GM12874 (cell line): Measurements from ENCODE around the gene ADAD2.

Experiments used
- TF ChIP-seq, protein P1 (sequence below): IDR thresholded peaks from 2 replicates; pipeline ENCODE4 v1.5.1; 2011; ENCODE audit warnings: low read depth, mild to moderate bottlenecking, control low read depth, low read length, moderate library complexity; ENCODE audit not compliant: insufficient read depth

Gene ADAD2

DNA sequence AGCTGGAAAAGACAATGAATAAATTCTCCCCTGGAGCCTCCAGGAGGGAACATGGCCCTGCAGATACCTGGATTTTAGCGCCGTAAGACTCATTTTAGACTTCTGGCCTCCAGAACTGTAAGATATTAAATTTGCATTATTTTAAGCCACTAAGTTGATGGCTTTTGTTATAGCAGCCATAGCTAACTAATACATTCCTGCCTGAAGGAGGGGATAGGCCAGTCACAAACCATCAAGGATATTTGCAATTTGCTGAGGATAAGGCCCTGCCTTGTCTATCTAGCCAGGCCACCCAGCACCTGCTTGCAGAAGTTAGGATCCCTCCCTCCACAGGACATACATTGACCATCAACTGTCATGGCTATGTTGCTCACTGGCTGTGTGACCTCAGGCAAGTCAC lies 53.8 kb downstream of the ADAD2 start:
- TF ChIP-seq, protein P1, sequence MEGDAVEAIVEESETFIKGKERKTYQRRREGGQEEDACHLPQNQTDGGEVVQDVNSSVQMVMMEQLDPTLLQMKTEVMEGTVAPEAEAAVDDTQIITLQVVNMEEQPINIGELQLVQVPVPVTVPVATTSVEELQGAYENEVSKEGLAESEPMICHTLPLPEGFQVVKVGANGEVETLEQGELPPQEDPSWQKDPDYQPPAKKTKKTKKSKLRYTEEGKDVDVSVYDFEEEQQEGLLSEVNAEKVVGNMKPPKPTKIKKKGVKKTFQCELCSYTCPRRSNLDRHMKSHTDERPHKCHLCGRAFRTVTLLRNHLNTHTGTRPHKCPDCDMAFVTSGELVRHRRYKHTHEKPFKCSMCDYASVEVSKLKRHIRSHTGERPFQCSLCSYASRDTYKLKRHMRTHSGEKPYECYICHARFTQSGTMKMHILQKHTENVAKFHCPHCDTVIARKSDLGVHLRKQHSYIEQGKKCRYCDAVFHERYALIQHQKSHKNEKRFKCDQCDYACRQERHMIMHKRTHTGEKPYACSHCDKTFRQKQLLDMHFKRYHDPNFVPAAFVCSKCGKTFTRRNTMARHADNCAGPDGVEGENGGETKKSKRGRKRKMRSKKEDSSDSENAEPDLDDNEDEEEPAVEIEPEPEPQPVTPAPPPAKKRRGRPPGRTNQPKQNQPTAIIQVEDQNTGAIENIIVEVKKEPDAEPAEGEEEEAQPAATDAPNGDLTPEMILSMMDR, result no peak

- TF ChIP-seq, protein P1, result no peak
Observed at GRCh38 chr16:84245956-84246678, 55.2 kb downstream of the ADAD2 start.

DNA sequence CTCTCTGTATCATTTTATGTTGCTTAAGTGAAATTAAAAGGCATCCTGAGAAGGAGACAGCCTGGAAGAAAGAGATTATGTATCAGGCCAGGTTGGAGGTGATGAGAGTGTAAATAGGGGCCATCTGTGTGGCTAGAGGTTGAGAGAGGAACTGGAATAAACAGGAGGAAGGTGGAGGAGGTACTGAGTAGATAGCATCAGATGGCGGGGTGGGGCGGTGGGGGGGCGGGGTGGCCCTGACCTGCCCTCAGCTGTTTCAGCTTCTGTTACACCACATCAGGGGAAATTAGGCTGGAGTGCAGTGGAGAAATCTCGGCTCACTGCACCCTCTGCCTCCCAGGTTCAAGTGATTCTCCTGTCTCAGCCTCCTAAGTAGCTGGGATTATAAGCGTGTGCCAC lies 55.7 kb downstream of the ADAD2 start:
- TF ChIP-seq, protein P1, result no peak
